ENCODE data around the gene SERPINE1. TPM values are rescaled to one million over a fixed set of nuclear protein-coding genes. Genes with fewer than 3 reads are reported as not detected.

Gene SERPINE1
- total RNA-seq, 1 donor from 2014 or later: 68.3 TPM

DNA sequence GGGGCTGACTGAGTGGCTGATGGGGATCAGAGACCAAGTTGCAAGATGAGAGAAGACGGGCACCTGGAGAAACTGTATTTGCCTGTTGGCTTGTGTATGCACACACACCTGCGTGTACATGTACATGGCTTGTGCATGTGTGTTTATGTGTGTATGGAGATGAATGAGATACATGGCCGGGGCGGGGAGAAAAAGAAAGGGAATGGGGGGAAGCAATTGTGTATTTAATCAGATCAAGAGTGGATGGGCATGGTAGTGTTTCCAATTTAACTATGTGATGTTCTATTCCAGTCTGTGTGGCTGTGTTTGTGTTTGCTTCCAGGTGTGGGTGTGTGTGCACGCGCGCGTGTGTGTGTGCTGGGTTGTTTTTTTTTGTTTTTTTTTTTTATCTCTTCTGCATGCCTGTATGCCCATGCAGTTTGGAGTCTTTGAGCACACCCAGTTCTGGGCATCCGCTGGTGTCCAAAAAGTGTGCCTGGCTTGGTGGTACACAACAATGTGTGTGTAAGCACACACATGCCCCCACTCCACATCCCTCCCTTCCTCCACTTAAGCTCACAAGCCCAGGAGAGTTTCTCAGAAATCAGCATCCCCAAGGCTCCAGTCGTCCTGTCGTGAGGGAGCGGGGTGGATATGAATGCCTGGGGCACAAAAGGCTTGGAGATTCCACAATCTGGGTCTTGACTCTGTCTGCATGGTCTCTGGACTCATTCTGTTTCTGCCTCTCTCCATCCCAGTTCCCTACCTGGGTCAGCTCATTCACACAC is 40.9 kb downstream of the SERPINE1 start:
- DNase-seq (ENCODE audit: low read depth in 2 of 2): no peak

DNA sequence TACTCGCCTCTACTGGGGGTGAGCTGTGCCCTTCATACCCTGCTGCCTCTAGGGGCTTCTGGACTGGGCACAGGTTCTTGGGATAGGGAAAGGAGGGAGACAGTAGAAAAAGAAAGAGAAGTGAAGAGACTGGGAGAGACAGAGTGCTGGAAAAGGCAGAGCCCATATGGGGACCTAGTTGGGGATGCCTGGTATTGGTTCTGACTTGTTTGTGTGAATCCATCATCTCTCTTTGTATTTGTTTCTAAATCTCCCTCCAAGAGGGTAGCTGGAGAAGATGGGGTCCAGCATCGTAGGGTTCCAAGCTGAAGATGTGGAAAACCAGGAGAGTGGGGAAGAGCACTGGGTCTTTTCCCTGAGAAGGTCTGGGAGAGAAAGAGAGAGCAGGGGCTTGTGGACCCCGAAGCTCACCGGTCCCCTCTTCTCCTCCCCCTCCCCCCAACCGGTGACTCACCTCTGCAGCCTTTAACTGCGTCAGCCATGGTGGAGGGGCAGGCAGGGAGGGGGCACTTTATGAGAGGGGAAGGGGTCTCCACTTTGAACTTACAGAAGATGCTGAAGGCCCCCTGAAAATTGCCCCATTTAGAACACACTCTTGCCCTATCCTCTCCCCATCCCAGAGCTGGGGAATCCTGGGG is 41.6 kb downstream of the SERPINE1 start:
- DNase-seq (ENCODE audit: low read depth in 2 of 2): no peak

DNA sequence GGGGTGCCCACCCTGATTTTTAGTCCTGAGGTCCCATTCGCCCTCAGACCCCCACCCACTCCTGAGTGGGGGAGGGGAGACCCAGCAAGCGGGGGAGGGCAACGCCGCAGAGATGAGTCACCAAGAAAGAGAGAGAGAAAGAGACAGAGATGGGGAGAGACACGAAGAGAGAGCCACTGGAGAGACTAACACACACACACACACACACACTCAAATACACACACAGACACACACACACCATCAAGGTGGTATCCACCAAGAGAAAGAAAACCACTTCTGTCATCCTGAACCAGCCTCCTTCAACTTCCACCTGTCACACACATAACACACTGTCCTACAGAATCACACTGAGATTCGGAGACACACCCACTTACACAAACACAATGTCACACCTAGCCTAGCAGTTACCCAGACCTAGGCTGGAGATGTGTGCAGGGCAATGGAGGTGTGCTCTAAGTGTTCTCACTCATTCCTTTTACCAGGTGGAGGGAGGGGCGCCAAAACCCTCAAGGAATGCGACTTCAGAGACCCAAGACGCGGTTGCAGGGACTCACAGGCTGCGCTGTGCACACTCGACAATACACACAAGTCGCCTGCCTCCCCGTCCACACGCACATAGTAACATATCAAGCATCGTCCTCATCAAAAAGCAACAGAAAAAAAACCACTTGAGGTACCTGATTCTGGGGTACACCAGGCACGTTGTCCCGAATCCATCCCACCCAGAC is 42.4 kb downstream of the SERPINE1 start:
- no peak for DNase-seq (ENCODE audit: low read depth in 2 of 2)

DNA sequence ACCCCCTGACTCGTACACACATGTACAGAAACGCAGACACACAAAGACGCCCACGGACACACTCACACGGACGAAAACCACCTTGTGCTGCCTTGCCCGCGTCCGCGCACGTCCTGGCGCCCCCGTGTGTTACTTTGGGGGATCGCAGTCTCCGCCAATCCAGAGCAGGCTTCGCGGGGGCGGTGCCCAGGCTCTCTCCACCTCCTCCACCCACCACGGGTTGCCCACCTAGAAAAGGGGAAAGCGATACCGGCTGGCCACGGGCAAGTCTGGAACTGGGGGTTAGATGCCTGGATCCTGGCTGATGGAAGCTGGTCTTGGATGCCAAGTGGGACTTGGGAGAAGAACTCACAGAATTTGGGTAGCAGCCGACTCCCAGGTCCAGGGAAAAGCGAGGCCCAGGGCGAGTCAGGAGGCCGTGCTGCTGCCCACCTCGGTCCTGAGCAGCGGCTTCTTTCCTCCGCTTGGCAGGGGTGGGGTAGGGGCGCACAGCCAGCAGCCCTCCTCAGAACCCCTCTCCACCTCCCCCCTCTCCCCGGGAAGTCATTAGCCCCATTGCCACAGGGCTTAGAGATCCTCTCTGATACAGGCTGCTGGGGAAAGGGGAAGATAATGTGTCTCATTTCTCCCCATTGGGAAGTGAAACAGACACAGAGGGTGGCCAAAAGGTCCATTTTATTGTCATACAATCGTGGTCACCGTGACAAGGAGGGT is 43.1 kb downstream of the SERPINE1 start:
- peak; percentile 67 to 72 for DNase-seq (ENCODE audit: low read depth in 2 of 2)

DNA sequence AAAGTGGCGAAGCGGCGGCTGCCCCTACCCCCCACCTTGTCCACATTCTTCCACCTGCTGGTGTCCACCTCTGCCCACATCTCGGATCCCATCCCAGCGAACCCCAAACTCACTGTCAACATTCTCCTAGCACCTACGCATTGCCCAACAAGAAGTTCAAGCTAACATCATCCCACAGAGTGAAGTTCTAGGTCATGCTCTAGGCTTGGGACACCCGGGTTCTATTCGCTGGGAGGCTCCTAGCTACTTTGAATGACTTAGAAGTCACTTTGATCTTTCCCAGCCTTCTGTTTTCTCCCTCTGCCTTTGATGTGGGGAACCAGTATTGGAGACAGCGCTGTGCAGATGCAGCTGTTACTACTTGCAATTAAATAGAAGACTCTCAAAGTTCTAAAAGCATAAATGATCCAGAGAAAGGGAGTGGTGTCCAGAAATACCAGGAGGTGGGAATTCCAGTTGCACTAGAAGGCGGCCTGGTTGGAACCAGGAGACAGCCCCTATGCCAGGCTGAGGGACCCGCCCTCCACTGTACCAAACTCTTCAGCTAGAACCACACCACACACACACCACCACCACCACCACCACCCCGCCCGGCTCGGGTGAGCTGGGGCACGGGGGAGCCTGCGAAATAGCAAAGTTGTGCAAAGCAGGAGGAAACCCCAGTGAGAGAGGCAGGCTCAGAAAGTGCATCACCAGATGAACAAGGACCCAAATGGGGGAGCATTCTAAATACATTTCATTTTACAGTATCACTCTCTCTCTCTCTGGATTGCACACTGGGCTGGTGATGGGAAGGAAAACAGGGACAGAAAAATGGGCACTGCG is 43.9 kb downstream of the SERPINE1 start:
- DNase-seq (ENCODE audit: low read depth in 2 of 2): no peak

DNA sequence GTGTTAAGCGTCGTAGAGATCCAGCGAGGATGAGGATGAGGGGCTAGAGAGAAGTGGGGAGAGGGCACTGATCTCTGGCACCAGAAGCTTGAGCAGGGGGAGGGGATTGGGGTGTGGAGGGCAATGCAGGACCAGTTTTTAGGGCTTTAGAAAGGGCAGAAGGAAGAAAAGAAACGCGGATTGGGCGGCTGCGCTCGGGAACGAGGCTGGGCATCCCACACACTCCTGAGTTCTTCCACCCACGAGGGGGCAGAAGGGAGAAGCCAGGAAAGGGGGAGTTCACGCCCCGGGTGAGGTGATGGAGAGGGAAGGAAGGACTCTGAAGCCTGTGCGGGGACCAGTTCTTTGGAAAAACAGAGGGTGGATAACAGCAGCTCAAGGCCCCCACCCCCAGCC is 44.5 kb downstream of the SERPINE1 start:
- DNase-seq (ENCODE audit: low read depth in 2 of 2): no peak

DNA sequence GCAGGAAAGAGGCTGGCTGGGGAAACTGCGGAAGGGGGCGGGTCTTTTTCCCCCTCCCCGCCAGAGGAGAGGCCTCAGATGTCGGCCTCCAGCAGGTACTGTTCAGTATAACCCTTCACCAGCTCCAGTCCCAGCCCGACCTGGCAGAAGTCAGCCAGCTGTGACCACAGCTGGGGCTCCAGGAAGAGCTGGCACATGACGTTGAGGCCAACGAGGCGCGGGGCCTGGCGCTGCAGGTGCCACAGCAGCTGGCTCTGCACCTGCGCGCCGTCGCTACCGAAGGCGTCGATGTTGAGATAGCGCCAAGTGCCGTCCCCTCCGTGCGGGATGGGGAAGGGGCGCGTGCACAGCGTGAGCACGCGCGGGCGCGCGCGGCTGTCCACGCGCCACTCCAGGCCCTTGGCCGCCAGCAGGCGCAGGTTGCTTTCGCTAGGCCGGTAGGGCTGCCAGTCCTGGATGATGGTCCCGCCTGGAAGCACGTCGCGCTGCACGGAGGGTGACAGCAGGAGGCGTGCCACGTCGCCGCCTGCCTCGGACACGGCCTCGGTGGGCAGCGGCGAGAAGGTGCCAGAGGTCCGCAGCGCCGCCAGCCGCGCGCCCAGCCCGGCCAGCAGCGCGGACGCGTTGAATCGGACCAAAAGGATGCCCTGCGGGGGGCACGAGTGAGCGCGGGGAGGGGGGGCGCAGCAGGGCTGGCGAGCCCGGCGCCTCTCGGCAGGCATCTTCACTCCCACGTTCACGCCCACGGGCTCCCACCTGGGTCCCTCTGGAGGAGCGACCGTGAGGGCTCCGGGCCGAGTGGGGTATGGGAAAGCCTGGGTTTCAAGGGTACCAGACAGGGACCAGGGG is 45.3 kb downstream of the SERPINE1 start:
- DNase-seq (ENCODE audit: low read depth in 2 of 2): no peak

DNA sequence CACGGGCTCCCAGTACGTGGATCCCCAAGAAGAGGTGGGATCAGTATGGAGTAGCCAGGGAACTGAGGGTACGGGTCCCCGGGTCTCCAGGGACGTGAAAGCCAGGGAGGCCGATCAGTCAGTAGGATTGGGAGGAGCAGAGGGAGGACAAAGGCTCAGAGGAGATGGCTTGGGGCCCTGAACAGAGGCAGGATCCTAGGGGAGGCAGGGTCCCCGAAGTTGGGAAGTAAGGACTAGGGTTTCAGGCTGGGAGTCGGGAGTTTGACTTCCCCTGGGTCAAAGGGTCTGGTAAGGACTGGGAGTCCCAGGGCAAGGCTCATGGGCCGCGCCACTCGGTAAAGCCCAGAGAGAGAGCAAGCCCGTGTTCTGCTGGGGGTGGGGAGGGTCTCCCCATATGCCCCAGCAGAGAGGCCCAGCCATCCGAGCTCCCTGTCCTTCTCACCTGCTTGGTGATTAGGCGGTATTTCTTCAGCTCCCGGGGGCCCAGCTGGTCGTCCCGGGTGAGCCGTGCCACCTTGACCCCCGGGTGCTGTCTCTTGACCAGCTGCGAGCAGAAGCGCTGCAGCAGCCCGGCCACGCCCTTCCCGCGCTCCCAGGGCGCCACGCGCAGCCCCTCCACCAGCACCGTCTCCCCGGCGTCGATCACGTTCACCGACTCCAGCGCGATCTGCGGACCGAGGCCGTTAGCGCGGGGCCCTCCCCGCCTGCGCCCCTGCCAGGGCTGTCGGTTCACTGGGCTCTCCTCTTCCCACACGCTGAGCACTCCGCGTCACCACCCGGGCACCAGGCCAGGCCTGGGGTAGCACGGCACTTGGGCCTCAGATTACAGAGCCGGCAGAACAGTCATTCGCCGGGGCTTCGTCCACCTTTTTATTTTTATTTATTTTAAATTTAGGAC is 46.2 kb downstream of the SERPINE1 start:
- DNase-seq (ENCODE audit: low read depth in 2 of 2): peak; percentile 55 to 57

DNA sequence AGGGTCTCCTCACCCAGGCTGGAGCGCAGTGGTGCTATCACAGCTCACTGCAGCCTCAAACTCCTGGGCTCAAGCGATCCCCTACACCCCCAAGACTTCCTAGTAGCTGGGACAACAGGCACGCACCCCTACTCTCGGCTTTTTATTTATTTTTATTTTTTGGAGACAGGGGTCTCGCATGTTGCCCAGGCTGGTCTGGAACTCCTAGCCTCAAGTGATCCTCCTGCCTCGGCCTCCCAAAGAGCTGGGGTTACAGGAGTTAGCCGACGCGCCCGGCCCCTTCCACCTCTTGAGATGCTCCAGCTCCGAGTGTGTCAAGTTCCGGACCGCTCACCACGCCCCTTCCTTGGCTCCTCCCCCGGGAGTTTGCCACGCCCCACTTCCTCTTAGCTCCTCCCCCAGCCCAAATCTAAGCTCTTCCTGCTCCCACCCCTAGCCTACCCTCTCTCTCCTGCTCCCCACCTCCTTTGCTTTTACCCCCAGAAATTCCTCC is 46.9 kb downstream of the SERPINE1 start:
- DNase-seq (ENCODE audit: low read depth in 2 of 2): peak in 1 of 2 donors; percentile 45

DNA sequence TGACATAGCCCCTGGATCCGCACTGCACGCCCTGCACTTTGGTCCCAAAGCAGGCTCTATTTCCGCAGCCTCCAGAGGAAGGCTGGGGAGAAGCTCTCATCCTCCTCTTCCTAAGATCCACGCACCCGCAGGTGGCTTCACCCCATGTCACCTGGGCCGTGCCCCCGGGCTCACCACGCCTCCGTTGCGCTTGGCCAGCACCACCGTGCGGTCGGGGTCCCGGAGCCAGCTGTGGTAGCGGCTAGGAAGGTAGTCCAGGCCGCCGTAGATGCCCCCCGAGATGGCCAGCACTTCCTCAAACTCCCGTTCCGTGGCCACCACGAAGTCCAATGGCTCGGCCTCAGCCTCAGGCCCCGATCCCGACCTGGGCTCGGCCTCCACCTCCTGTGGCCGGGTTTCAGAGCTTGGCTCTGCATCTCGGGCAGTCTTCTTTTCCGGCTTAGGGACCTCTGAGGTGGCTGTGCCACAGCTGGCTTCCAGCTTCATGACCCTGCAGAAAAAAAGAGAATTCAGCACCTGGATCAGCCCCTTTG is 47.5 kb downstream of the SERPINE1 start:
- no peak for DNase-seq (ENCODE audit: low read depth in 2 of 2)

DNA sequence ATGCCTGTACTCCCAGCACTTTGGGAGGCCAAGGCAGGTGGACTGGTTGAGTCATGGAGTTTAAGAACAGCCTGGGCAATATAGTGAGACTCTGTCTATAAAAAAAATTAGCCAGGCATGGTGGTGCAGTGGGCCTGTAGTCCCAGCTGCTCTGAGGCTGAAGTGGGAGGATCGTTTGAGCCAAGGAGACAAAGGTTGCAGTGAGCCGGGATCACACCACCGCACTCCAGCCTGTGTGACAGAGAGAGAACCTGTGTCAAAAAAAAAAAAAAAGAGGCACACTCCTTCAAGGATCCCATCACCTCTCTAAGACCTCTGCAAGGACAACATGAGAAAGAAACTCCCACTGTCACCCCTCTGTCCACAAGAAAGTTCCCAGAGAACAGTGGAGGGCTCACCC is 48.8 kb downstream of the SERPINE1 start:
- DNase-seq (ENCODE audit: low read depth in 2 of 2): no peak

DNA sequence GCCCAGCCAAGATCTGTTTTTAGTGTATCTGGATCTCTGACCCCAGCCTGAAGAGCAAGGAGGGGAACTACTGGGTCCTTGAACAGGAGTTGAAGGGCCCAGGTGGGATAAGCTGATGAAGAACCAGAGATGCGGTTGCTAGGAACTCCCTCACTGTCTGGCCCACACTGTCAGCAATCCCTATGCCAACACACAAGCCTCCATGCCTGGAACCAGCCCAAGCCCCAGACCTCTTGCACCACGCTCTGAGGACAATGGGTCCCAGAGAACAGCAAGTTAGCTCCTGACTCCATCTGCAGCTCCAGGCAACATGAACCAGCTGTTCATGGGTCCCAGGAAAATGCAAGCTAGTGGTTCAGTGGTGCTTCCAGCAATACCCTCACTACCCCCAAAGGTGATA is 50.7 kb downstream of the SERPINE1 start:
- DNase-seq (ENCODE audit: low read depth in 2 of 2): no peak

DNA sequence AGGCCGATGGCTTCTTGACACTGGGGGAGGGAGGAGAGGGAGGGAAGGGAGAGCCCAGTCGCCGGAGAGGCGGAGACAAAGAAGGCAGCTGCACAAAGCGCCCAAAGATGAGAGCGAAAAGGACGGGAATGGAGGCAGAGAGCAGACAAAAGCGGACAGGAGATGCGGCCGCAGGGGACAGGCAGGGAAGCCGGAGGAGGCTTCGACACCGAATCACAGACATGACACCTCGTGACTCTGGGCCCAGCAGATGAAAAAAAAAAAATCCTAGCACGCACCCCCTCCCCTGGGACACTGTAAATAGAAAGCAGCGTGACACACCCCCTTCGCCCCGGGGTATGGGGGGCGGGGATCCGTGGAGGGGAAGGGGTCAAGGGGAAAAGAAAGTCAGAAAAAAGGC is 52.2 kb downstream of the SERPINE1 start:
- DNase-seq (ENCODE audit: low read depth in 2 of 2): no peak

DNA sequence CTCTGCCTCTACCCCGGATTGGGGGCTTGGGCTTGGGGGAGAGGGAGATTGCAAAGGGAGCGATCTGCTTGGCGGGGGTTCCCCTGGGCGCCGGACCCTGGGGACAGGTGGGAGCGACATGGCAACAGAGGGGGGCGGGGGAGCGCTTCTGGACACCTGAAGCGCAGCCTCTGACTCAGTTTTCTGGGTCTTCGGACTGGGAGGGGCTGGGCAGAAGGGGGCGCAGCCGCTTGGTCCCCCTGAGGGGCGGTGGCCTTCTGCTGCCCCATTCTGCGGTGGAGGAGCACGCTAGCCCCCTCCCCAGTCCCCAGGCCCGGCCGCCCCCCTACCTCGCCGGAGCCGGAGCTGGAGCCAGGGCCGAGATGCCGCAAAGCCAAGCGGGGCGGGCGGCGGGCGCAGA is 52.8 kb downstream of the SERPINE1 start:
- DNase-seq (ENCODE audit: low read depth in 2 of 2): no peak

DNA sequence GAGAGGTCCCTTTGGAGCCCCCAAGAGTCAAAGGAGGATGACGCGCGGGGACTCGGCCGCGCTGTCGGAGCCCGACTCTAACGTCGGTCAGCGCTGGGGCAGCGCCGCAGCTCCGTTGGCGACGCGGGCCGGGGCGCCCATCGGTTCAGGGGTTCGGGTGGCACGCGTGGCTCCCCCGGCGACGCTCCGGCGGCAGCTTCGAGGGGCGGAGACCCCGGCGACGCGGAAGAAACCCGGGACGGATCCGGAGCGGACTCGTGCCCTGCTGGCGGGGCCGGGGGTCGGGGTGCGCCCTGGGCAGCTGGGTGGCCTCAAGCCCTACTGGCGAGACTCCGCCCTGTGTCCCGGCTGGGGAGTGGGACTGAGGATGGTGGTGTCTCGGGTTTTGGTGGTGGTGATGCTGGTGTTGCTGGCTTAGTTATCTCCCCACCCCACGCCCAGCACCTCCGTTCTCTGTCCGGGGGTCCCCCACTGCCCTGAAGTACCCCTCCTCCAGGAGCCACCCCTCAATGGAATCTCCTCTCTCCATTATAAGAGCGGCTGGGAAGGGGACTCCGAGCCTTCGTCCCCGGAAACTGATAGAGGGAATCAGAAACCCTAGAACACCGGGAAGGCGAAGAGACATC is 53.3 kb downstream of the SERPINE1 start, which contains the start of gene NAT16:
Gene NAT16, minus strand, starts transcription at position 164 of the 626 bp plus-strand sequence. CDS start 5,486 bp downstream, outside the sequence.
- no peak for DNase-seq (ENCODE audit: low read depth in 2 of 2)

DNA sequence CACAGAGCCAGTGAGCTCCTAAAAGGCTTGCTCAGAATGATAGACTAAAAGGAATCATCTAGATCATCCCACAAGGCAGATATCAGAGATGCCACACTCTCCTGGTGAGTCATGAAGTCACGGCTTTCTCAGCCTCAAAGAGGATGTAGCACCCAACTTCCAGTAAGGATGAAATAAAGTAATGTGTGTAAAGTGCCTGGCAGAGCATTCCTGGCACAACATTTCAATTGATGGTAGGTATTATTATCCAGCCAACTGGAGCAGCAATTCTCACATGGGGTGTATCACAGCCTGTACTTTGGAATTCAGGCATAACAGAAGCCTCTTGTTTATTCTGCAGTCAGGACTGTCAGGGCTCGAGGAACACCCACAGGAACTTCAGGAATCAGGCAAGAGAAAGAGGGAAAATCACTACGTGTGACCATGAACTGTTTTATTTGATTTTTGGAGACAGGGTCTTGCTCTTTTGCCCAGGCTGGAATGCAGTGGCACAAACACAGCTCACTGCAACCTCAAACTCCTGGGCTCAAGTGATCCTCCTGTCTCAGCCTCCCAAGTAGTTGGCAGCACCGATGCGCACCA is 58.4 kb downstream of the SERPINE1 start:
- no peak for DNase-seq (ENCODE audit: low read depth in 2 of 2)

DNA sequence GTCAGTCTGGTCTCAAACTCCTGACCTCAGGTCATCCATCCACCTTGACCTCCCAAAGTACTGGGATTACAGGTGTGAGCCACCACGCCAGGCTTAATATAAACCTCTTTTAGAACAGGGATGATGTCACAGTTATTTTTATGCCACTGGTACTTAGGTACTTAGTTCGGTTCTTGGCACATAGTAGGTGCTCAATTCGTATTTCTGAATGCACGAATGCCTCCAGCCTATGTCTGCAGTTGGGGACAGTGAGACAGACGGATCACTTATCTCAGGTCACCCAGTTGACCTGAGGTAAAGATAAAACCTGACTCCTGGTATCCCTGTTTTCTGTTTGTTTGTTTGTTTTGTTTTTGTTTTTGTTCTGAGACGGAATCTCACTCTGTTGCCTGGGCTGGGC is 59.3 kb downstream of the SERPINE1 start:
- no peak for DNase-seq (ENCODE audit: low read depth in 2 of 2)

Measured in lung microvascular endothelial cell (primary cell).